ENCODE results near the gene MTF2.

Gene MTF2

DNA sequence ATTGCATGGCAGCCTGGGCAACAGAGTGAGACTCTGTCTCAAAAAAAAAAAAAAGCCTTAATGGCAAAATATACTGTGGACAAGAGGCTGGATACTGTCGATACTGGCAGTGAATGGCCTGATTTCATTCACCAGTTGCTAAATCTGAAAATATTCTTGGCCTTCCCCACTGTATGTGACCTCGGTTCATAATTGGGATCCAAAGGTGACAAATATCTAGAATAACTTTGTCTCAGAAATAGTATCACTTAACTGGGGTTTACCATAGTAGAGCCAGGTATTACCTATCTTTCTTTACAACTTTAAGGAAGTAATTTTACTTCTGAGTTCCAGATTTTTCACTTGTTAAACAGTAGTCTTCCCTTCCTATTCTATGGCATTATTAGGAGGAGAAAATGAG lies 8.4 kb downstream of the MTF2 start:
- no peak for DNase-seq

DNA sequence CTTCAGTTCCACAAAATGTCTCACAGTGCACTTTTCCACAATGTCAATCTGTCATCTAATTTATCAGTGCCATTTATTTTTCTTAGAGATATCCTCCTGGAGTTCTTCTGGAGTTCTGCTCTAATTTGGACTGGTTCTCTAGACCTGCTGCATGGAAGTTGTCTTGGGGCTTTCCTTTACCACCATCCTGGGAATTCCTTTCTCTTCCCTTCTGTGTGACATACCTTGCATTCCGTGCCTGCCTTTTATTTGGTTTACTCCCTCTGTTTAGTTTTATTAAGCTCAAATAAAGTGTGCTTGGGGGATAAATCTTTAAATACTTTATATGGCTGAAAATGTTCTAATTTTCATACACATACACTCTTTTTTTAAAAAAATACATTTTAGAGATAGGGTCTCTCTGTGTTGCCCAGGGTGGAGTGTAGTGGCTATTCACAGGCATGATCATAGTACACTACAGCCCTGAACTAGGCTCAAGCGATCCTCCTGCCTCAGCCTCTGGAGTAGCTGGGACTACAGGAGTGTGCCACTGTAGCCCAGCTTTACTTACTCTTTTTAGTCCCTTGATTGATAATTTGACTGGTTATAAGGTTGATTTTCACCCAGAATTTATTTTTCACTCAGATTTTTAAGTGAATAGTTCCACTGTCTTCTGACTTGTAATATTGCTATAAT lies 14.4 kb downstream of the MTF2 start:
- no peak for DNase-seq

DNA sequence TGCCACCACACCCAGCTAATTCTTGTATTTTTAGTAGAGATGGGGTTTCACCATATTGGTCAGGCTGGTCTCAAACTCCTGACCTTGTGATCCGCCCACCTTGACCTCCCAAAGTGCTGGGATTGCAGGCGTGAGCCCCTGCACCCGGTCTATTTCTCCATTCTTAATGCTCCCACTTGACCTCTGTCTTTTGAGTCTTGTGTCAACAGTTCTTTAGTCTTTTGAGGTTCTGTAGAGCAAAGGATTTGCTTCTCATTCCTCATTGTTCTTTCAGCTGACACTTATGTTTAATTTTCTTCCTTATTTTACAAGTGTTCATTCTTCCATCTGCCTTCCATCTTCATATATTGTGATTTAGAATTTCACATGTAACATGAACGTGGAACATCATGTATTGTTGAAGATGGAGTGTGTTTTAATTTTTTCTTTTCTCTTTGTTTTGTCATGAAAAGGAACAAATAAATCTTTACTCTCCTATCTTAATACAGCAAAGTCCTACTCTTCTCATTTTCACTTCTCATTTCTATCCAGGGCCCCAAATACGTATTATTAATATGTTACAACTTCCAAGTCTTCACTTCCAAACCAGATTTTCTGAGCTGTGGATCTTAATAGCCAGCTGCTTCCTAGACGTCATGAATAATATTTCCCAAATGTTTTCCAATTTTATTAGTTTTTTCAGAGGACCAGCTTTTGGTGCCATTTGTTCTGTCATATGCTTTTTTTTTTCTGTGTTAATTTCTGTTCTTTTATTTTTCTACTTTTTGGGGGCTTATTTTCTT lies 16.9 kb downstream of the MTF2 start:
- no peak for DNase-seq

DNA sequence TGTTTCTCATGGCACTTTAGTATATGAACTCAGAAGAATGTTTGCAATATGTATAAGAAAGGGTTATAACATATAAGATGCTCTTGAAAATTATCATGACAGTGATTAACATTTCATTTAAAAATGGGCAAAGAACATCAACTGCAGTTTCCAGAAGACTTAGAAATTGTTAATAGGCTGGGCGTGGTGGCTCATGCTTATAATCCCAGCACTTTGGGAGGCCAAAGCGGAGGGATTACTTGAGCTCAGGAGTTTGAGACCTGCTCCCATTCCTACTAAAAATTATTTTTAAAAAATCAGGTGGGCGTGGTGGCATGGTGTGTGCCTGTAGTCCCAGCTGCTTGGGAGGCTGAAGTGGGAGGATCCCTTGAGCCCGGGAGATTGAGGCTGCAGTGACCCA lies 23.1 kb downstream of the MTF2 start:
- no peak for DNase-seq

- DNase-seq = no peak
Measured at GRCh38 chr1:93106226-93106625, 27.1 kb downstream of the MTF2 start.

- no peak for DNase-seq
Measured at GRCh38 chr1:93107395-93107794, 28.3 kb downstream of the MTF2 start.

GRCh38 chr1:93108335-93108734 lies 29.3 kb downstream of the MTF2 start:
- DNase-seq = no peak

DNA sequence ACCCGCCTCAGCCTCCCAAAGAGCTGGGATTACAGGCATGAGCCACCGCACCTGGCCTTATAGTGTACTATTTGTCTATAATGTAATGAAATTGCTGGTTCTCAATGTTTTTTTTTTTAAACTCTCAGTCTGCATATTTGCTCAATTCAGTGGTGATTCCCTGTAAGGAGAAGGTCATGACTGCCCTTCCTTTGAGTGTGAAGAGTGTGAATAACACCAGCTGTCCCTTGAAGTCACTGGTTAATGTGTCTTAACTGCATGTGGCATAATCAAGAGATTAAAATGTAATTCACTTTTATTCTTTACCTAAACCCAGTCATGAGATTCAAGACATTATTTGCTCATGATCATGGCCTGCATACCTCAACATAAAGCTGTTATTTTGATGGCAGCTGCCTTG lies 30.5 kb downstream of the MTF2 start:
- DNase-seq = no peak

- no peak for DNase-seq
Measured at GRCh38 chr1:93111065-93111464, 32.0 kb downstream of the MTF2 start.

- no peak for DNase-seq
Measured at GRCh38 chr1:93111561-93111960, 32.5 kb downstream of the MTF2 start.

DNA sequence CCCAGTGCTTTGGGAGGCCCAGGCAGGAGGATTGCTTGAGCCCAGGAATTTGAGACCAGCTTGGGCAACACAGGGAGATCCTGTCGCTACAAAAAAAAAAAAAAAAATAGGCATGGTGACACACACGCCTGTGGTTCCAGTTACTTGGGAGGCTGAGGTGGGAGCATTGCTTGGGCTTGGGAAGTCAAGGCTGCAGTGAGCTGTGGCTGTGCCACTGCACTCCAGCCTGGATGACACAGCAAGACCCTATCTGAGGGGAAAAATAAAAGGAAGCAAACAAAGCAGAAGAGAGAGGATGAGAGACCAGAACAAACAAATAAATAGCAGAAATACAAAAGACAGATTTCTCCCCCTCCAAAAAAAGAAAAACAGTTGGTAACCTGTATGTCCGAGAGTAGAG lies 34.0 kb downstream of the MTF2 start:
- DNase-seq = no peak

DNA sequence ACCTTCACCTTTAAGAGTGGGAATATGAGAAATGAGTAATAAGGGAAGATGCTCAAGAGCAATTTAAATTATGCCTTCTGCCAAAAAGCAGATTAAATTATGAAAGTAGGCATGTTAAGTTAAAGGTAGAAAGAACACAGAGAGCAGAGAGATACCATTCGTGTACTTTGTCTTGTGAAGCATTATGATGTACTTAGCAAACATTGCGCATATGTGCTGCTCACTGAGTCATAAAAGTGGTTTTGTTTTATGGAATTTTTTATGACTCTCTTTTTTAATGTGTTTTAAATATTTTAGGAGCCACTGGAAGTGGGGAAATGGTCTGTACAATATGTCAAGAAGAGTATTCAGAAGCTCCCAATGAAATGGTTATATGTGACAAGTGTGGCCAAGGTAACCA lies 35.3 kb downstream of the MTF2 start:
- no peak for DNase-seq

- DNase-seq = no peak
Measured at GRCh38 chr1:93120614-93121013, 41.5 kb downstream of the MTF2 start.

DNA sequence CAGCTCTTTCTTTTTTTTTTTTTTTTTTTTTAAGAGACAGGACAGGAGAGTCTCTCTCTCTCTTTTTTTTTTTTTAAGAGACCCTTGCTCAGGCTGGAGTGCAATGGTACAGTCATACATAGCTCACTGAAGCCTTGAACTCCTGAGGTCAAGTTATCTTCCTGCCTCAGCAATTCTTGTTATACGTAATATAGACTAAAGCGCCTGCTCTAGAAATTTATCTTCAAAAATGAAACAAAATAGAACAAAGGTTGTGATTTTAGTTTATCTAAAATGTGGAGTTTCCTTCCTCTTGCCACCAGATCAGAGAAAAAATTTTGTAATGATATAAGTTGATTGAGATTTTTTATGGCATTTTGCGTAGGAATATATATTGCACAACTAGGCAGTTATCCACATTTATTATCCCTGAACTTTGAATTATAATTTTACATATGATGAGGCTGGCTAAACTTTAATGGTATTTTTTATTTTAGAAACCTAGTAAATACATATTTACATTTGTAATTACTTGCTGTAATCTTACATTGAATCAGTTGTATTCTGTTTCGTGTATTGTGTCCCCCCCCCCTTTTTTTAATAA lies 44.2 kb downstream of the MTF2 start:
- no peak for DNase-seq

GRCh38 chr1:93124556-93125355 lies 45.7 kb downstream of the MTF2 start:
- no peak for DNase-seq

GRCh38 chr1:93129507-93130099 lies 50.5 kb downstream of the MTF2 start:
- DNase-seq = no peak

DNA sequence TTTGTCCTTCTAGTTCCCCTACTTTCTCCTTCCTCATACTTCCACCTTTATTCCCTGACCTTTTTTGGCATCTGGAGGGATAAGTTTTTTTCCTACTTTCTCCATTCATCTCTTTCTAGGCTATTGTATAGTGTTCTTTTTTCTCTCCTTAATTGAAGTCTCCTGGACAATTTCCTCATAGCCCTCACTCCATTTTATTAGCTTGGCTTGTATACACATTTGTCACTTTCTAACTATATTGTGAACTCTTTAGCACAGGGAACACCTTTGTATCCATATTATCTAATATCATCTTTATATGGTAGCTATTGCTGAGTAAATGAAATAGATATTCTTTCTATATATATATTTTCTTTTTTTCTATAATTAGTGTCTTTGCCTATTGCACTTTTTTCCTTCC lies 53.6 kb downstream of the MTF2 start:
- DNase-seq = no peak

GRCh38 chr1:93136445-93136844 lies 57.4 kb downstream of the MTF2 start:
- DNase-seq = no peak

DNA sequence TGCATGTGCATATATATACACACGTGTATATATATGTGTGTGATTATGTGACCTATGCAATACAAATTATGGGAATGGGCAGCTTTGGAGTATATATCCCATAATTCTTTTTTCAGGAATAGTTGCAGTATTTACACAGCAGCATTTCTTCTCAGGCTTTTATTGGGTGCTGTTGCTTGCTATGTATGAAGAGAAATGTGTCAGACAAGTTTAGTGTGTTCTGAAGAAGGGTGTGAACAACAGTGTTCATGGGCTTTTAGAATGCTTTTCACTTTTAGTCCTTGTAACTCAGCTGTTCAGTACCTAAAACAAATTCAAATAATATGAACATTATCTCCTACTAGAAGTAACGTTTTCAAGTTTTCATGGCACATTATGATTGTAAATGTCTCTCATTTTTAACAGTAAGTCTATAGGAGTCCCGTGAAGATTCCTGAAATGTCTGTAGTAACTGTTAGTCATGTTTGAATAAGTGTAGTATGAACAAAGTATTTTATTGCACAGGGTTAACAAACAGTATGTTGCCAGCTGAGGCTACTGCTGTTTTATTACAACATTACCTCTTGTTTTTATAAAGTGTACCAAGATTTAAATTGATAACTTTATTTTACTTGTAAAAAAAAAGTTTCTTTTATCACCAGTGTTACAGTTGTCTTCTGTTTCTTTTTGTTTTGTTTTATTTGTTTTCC lies 58.7 kb downstream of the MTF2 start:
- no peak for DNase-seq

DNA sequence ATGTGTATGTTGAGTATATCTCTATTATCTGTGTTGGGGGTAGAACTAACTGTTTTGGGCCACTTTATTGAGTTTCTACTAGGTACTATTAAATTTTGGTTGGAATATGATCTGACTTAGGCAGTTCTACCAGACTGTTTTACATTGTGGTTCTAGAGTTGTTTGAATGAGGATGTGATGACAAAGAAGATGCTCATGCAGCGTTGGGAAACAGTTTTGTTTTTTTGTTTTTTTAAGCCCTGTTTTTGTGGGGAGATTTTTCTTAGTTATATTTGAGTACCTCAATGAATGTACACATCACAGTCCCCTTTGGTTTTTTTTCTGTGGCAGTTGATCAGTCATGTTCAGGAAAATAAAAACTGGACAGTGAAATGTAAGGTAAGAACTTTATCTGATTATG lies 61.0 kb downstream of the MTF2 start:
- no peak for DNase-seq

GRCh38 chr1:93142161-93142560 lies 63.1 kb downstream of the MTF2 start:
- DNase-seq = no peak

DNA sequence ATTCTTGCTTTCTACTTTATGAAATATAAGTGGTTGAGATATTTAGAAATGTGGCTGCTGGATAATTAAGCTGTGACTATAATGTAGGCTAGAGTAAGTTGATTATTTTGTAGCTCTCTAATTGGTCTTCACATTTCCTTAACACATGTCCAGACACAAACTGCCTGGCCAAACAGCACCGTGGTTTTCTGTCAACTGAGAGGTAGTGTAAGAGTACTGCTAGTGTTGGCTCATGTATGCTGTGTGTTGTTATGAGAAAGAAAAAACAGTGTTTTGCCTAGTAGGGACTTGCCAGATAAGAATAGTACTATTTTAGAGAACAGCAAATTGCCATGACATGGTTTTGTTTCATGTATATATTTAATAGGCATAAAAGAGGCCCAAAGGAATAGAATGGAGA lies 64.1 kb downstream of the MTF2 start:
- no peak for DNase-seq

- no peak for DNase-seq
Measured at GRCh38 chr1:93143769-93144168, 64.7 kb downstream of the MTF2 start.

All from NCI-H2107 (cell line).